C4-2B (cell line): ENCODE data around the gene SYNJ2.
"Not testable (repeated sequence)": the region's sequence is repeated elsewhere in the genome, so short reads cannot be mapped to it uniquely, and the experiment has no call there.

Source experiments
- CTCF ChIP-seq: fragments of 450-650 bp; conservative IDR thresholded peaks from 2 replicates; pipeline ENCODE4 v1.5.1; 2017; ENCODE audit warnings: mild to moderate bottlenecking
- ZFX ChIP-seq: fragments of 450-650 bp; IDR thresholded peaks from 2 replicates; pipeline ENCODE4 v1.6.1; 2017

GRCh38 chr6:157972177-157972576 is 9.5 kb upstream of the SYNJ2 start:
- not testable (repeated sequence) for TF ChIP-seq CTCF, ZFX
